ENCODE results near the gene RTN1. TPM values are rescaled to one million over a fixed set of nuclear protein-coding genes. Genes with fewer than 3 reads are reported as not detected.
A peak's percentile ranks its signal among the peaks of the same experiment; 100 is the strongest.

RTN1 gene
- total RNA-seq, 1 donor = under 0.01 TPM

DNA sequence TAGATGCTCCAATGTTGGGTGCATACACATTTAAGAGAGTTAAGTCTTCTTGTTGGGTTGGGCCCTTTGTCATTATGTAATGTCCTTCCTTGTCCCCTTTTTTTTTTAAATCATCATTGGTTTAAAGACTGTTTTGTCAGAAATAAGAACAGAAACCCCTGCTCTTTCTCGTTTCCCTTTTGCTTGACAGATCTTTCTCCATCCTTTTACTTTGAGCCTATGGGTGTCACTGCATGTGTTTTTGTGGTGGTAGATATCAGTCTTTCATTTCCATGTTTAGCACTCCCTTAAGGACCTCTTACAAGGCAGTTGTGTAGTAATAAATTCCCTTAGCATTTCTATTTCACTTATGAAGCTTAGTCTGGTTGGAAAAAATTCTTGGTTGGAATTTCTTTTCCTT, 47.4 kb downstream of the RTN1 start:
- H4K20me1 ChIP-seq (ENCODE audit: insufficient read depth, low read length) = no peaks in the 10 kb centered on the region
- TF ChIP-seq, protein P1, sequence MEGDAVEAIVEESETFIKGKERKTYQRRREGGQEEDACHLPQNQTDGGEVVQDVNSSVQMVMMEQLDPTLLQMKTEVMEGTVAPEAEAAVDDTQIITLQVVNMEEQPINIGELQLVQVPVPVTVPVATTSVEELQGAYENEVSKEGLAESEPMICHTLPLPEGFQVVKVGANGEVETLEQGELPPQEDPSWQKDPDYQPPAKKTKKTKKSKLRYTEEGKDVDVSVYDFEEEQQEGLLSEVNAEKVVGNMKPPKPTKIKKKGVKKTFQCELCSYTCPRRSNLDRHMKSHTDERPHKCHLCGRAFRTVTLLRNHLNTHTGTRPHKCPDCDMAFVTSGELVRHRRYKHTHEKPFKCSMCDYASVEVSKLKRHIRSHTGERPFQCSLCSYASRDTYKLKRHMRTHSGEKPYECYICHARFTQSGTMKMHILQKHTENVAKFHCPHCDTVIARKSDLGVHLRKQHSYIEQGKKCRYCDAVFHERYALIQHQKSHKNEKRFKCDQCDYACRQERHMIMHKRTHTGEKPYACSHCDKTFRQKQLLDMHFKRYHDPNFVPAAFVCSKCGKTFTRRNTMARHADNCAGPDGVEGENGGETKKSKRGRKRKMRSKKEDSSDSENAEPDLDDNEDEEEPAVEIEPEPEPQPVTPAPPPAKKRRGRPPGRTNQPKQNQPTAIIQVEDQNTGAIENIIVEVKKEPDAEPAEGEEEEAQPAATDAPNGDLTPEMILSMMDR (IDR thresholded peaks at IDR 0.05; ENCODE audit: extremely low read depth, low read depth, low read length) = no peak
- H3K36me3 ChIP-seq (ENCODE audit: insufficient read depth, low read length) = no peaks in the 10 kb centered on the region
- no peaks in the 10 kb centered on the region for H3K4me1 ChIP-seq (ENCODE audit: insufficient read depth, low read length)
- no peak overlapping the region for H3K27ac ChIP-seq (ENCODE audit: low read depth, low read length)
- H3K4me2 ChIP-seq (ENCODE audit: insufficient read depth, low read length) = no peak overlapping the region
- H3K79me2 ChIP-seq (ENCODE audit: insufficient read depth, low read length) = no peaks in the 10 kb centered on the region
- H3K4me3 ChIP-seq (ENCODE audit: insufficient read depth, low read length) = no peak overlapping the region
- no peak for DNase-seq (ENCODE audit: insufficient read length, low spot score, missing footprints)
- no peak overlapping the region for H2AFZ ChIP-seq (ENCODE audit: low read length)
- H3K9me3 ChIP-seq (ENCODE audit: low read depth, low read length) = no peaks in the 10 kb centered on the region
- no peaks in the 10 kb centered on the region for H3K27me3 ChIP-seq (ENCODE audit: insufficient read depth, low read length)

DNA sequence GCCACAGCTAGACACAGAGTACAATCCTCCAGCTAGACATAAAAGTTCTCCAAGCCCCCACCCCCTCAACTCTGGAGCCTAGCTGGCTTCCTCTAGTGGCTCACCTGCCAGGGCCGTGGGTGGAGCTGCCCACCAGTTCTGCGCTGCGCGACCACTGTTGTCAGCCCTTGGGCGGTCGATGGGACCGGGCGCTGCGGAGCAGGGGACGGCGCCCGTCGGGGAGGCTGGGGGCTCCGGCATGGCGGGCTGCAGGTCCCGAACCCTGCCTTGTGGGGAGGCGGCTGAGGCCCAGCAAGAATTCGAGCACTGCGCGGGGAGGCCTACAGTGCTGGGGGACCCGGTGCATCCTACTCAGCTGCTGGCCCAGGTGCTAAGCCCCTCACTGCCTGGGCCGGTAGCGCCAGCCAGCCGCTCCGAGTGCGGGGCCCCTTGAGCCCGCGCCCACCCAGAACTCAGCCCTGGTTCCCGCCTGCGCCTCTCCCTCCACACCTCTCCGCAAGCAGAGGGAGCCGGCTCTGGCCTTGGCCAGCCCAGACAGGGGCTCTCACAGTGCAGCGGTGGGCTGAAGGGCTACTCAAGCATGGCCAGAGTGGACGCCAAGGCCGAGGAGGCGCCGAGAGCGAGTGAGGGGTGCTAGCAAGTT, 51.0 kb downstream of the RTN1 start:
- Histone ChIP-seq H3K4me1 (ENCODE audit: insufficient read depth, low read length) (no peaks in the 10 kb centered on the region), H3K27ac (ENCODE audit: low read depth, low read length) (no peak overlapping the region), H3K4me2 (ENCODE audit: insufficient read depth, low read length) (no peak overlapping the region), H3K27me3 (ENCODE audit: insufficient read depth, low read length) (no peaks in the 10 kb centered on the region), H2AFZ (ENCODE audit: low read length) (no peak overlapping the region), H3K36me3 (ENCODE audit: insufficient read depth, low read length) (no peaks in the 10 kb centered on the region), H3K4me3 (ENCODE audit: insufficient read depth, low read length) (no peak overlapping the region), H3K79me2 (ENCODE audit: insufficient read depth, low read length) (no peaks in the 10 kb centered on the region), H3K9me3 (ENCODE audit: low read depth, low read length) (no peaks in the 10 kb centered on the region), H4K20me1 (ENCODE audit: insufficient read depth, low read length) (no peaks in the 10 kb centered on the region)
- TF ChIP-seq, protein P1 (IDR thresholded peaks at IDR 0.05; ENCODE audit: extremely low read depth, low read depth, low read length) = no peak
- DNase-seq (ENCODE audit: insufficient read length, low spot score, missing footprints) = peak; percentile 25

- Histone ChIP-seq H3K79me2 (ENCODE audit: insufficient read depth, low read length) (no peaks in the 10 kb centered on the region), H3K36me3 (ENCODE audit: insufficient read depth, low read length) (no peaks in the 10 kb centered on the region), H3K4me1 (ENCODE audit: insufficient read depth, low read length) (no peaks in the 10 kb centered on the region), H3K9me3 (ENCODE audit: low read depth, low read length) (no peaks in the 10 kb centered on the region), H4K20me1 (ENCODE audit: insufficient read depth, low read length) (no peaks in the 10 kb centered on the region), H3K27me3 (ENCODE audit: insufficient read depth, low read length) (no peaks in the 10 kb centered on the region), H3K27ac (ENCODE audit: low read depth, low read length) (no peak overlapping the region), H3K4me3 (ENCODE audit: insufficient read depth, low read length) (no peak overlapping the region), H3K4me2 (ENCODE audit: insufficient read depth, low read length) (no peak overlapping the region), H2AFZ (ENCODE audit: low read length) (no peak overlapping the region)
- no peak for DNase-seq (ENCODE audit: insufficient read length, low spot score, missing footprints)
- TF ChIP-seq, protein P1 (IDR thresholded peaks at IDR 0.05; ENCODE audit: extremely low read depth, low read depth, low read length) = no peak
Observed at GRCh38 chr14:59816941-59817340, 53.6 kb downstream of the RTN1 start.

DNA sequence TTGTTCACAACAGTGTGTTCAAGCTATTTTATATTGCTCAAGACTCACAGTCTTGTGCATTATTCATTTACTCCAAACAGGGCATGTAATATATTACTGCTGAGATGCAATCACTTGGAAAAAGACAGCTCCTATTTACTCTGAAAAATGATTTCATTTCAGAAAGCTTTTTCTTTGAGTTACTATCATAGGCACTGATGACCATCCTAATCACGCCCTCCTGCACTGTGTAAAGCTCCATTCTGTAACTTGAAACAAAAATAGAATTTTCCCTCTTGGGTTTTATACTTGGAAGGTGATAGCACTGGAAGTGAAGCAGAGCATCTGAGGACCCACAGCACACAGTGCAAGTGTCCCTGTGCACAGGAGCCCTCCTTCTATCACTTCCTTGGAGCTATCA, 55.6 kb downstream of the RTN1 start:
- no peaks in the 10 kb centered on the region for H3K9me3 ChIP-seq (ENCODE audit: low read depth, low read length)
- no peak for DNase-seq (ENCODE audit: insufficient read length, low spot score, missing footprints)
- no peak overlapping the region for H3K27ac ChIP-seq (ENCODE audit: low read depth, low read length)
- TF ChIP-seq, protein P1 (IDR thresholded peaks at IDR 0.05; ENCODE audit: extremely low read depth, low read depth, low read length) = no peak
- H3K36me3 ChIP-seq (ENCODE audit: insufficient read depth, low read length) = no peaks in the 10 kb centered on the region
- no peak overlapping the region for H3K4me3 ChIP-seq (ENCODE audit: insufficient read depth, low read length)
- H3K27me3 ChIP-seq (ENCODE audit: insufficient read depth, low read length) = no peaks in the 10 kb centered on the region
- H4K20me1 ChIP-seq (ENCODE audit: insufficient read depth, low read length) = no peaks in the 10 kb centered on the region
- no peak overlapping the region for H3K4me2 ChIP-seq (ENCODE audit: insufficient read depth, low read length)
- H2AFZ ChIP-seq (ENCODE audit: low read length) = no peak overlapping the region
- H3K4me1 ChIP-seq (ENCODE audit: insufficient read depth, low read length) = no peaks in the 10 kb centered on the region
- no peaks in the 10 kb centered on the region for H3K79me2 ChIP-seq (ENCODE audit: insufficient read depth, low read length)

All from osteoblast (primary cell).